Measurements from ENCODE around the gene ZBTB5.
"Not testable (repeated sequence)": the region's sequence is repeated elsewhere in the genome, so short reads cannot be mapped to it uniquely, and the experiment has no call there.

Gene ZBTB5

GRCh38 chr9:37406603-37407401 lies 58.4 kb downstream of the ZBTB5 start:
- H3K4me3 ChIP-seq (ENCODE audit: control insufficient read depth, low read depth, low read length), result no peak overlapping the region
- TF ChIP-seq CTCF (IDR thresholded peaks at IDR 0.05; ENCODE audit: control insufficient read depth, insufficient read depth, low read depth, low read length, missing control alignments), result no peak
- no peak for DNase-seq (ENCODE audit: low read depth)

- TF ChIP-seq CTCF (IDR thresholded peaks at IDR 0.05; ENCODE audit: control insufficient read depth, insufficient read depth, low read depth, low read length, missing control alignments), result no peak
- H3K4me3 ChIP-seq (ENCODE audit: control insufficient read depth, low read depth, low read length), result no peak overlapping the region
- no peak for DNase-seq (ENCODE audit: low read depth)
These were observed 59.4 kb downstream of the ZBTB5 start for GRCh38 chr9:37405764-37406380.

- no peak for DNase-seq (ENCODE audit: low read depth)
- no peak overlapping the region for H3K4me3 ChIP-seq (ENCODE audit: control insufficient read depth, low read depth, low read length)
- no peak for TF ChIP-seq CTCF (IDR thresholded peaks at IDR 0.05; ENCODE audit: control insufficient read depth, insufficient read depth, low read depth, low read length, missing control alignments)
These were observed 59.9 kb downstream of the ZBTB5 start for GRCh38 chr9:37405350-37405749.

GRCh38 chr9:37404590-37404989 lies 60.7 kb downstream of the ZBTB5 start:
- no peak for TF ChIP-seq CTCF (IDR thresholded peaks at IDR 0.05; ENCODE audit: control insufficient read depth, insufficient read depth, low read depth, low read length, missing control alignments)
- H3K4me3 ChIP-seq (ENCODE audit: control insufficient read depth, low read depth, low read length), result no peak overlapping the region
- DNase-seq (ENCODE audit: low read depth), result no peak

GRCh38 chr9:37399336-37399735 lies 65.9 kb downstream of the ZBTB5 start:
- TF ChIP-seq CTCF (IDR thresholded peaks at IDR 0.05; ENCODE audit: control insufficient read depth, insufficient read depth, low read depth, low read length, missing control alignments), result no peak
- H3K4me3 ChIP-seq (ENCODE audit: control insufficient read depth, low read depth, low read length), result no peak overlapping the region
- no peak for DNase-seq (ENCODE audit: low read depth)

GRCh38 chr9:37398464-37399025 lies 66.7 kb downstream of the ZBTB5 start:
- no peak for TF ChIP-seq CTCF (IDR thresholded peaks at IDR 0.05; ENCODE audit: control insufficient read depth, insufficient read depth, low read depth, low read length, missing control alignments)
- no peak overlapping the region for H3K4me3 ChIP-seq (ENCODE audit: control insufficient read depth, low read depth, low read length)
- DNase-seq (ENCODE audit: low read depth), result no peak

GRCh38 chr9:37397948-37398347 lies 67.3 kb downstream of the ZBTB5 start:
- not testable (repeated sequence) for H3K4me3 ChIP-seq (ENCODE audit: control insufficient read depth, low read depth, low read length); DNase-seq (ENCODE audit: low read depth)
